Fibroblast of upper back skin (primary cell): ENCODE results near the gene SAMD15.
A peak's percentile ranks its signal among the peaks of the same experiment; 100 is the strongest.
"Not testable (repeated sequence)": the region's sequence is repeated elsewhere in the genome, so short reads cannot be mapped to it uniquely, and the experiment has no call there.

Experiments
- DNase-seq: peaks from one replicate; pipeline ENCODE4 v3.0.0-alpha.2; 2013

Gene SAMD15

DNA sequence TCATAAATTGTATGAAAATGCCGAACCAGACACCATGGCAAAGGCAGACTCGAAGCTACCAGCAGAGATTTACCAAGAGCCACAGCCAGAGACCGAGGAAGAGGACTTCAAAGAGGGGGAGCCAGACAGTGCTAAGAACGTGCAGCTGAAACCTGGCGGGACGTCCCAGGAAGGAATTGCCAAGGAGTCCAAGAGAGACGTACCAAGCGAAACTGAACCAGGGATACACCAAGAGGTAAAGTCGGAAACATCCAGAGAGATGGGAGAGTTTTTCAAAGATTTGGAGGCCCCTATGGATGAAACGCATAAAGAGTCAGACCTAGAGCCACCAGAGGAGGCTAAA lies 294 bp downstream of the SAMD15 start:
- DNase-seq, result no peak

DNA sequence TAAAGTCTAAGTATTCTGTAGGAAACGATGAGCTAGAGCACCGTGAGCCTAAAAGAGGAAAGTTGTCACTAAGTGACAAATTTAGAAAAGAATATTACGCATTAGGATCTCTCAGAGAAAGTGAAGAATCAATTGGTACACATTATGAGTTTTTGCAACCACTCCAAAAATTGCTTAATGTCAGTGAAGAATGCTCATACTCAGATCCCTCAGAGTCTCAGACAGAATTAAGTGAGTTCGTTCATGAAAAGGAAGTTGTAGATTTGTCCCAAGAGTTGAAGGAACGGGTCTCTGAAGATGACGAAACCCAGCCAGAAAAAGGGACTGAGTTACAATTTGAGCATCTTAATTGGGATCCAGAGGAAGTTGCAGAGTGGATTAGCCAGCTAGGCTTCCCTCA lies 1.5 kb downstream of the SAMD15 start:
- DNase-seq, result no peak

DNA sequence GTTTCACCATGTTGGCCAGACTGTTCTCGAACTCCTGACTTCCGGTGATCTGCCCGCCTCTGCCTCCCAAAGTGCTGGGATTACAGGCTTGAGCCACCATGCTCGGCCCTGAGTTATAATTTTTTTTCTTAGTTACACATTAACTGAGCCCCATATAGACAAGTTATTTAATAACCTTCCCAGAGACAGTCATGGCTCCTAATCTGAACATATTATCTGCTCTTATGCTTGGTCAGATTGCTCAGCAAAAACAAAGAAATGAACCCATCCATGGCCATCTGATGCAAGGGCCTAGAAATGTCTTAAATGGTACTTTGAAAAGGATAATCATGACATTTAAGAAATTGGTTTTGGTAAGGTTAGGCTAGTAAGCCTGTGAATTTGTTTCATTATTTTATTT lies 13.0 kb downstream of the SAMD15 start:
- DNase-seq, result no peak

DNA sequence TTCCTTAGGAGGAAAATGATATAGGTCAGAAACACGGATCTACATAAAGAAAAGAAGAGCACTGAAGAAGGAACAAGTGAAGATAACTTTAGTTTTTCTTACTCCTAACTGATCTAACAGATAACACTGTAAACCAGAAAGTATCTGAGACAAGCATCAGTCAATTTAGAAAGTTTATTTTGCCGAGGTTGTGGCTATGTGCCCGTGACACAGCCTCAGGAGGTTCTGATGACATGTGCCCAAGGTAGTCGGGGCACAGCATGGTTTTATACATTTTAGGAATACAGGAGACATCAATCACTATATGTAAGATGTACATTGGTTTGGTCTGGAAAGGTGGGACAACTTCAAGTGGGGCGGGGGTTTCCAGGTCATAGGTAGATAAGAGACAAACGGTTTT lies 23.0 kb downstream of the SAMD15 start:
- no peak for DNase-seq

DNA sequence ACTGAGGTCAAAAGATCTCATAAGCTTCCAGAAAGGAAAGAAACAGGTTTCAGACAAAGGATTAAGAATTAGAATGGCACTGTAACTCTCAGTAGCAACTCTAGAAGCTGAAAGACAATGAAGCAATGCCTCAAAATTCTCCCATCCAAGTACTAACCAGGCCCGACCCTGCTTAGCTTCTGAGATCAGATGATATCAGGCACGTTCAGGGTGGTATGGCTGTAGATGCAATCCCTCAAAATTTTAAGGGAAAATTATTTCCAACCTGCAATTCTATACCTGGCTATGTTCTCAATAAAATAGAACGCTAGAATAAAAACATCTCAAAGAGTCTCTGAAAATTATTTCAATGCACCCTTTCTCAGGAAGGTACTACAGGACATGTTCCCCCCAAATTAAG lies 26.6 kb downstream of the SAMD15 start:
- no peak for DNase-seq

DNA sequence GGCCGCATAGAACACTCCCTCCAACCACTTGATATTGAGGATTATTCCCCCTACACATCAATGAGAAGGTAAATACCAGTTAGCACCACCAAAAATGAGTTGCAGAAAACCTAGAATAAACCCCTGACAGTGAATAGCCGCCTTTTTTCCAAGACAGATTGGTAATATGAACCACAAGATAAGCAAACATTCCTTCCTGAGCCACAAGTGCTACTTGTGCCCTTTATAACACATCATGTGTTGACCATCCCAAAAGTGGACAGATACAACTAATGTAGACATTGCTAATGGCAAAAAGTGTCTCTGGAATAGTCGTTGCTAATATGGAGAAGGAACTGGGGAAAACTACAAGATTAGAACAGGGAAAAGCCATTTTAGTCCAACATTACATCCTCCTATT lies 28.9 kb downstream of the SAMD15 start:
- no peak for DNase-seq

DNA sequence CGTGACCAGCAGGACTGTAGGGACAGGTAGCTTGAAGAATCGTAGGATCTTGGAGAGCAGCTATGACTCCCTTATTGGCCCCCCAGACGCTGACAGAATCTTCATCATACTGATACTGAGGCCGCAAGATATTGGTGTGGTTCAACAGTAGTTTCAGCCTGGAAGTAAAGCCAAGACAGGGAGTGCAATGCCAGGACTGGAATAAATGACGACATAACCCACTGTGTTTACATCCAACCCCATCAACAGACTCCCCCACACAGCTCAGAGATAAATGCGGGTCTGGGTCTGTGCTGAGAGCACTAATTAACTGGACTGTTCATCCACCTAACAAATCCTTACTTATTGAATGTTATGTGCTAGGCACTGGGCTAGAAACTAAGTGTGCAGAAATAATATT lies 29.5 kb downstream of the SAMD15 start:
- DNase-seq, result no peak

DNA sequence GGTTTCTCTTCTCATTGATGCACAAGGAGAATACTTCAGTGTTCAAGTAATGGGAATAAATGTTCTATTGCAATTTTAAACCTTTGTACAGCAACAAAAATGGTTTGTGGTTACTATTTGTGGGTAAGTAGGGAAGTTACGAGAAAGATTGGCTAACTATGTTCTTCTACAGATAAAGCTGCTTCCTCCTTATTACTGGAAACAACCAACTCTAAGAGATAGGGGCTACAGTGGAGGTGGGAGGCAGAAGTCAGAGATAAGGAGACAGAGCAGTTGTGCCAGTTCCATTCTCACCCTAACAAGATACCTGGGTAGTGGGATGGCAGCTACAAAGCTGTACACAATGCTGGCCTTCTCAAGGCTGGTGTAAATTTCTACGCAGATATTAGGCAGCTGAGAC lies 30.0 kb downstream of the SAMD15 start:
- DNase-seq, result no peak

DNA sequence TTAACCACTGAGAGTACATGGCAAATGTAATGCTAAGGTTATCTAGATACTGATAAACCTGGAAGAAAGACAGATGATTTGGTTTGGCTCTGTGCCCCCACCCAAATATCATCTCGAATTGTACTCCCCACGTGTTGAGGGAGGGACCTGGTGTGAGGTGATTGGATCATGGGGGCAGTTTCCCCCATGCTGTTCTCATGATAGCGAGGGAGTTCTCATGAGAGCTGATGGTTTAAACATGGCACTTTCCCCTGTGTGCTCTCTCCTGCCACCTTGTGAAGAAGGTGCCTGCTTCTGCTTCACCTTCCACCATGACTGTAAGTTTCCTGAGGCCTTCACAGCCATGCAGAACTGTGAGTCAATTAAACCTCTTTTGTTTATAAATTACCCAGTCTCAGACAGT lies 32.0 kb downstream of the SAMD15 start:
- DNase-seq, result no peak

DNA sequence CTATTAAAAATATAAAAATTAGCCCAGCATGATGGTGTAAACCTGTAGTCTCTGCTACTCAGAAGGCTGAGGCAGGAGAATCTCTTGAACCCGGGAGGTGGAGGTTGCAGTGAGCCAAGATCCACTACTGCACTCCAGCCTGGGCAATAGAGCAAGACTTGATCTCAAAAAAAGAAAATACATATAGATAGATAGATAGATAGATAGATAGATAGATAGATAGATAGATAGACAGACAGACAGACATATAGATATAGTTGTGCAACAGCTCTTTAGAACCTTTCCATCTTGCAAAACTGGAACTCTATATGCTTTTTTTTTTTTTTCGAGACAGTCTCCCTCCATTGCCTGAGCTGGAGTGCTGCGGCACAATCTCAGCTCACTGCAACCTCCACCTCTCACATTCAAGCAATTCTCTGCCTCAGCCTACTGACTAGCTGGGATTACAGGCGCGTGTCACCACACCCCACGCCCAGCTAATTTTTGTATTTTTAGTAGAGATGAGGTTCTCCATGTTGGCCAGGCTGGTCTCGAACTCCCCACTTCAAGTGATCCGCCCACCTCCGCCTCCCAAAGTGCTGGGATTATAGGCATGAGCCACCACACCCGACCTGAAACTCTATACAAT lies 38.3 kb downstream of the SAMD15 start:
- not testable (repeated sequence) for DNase-seq

DNA sequence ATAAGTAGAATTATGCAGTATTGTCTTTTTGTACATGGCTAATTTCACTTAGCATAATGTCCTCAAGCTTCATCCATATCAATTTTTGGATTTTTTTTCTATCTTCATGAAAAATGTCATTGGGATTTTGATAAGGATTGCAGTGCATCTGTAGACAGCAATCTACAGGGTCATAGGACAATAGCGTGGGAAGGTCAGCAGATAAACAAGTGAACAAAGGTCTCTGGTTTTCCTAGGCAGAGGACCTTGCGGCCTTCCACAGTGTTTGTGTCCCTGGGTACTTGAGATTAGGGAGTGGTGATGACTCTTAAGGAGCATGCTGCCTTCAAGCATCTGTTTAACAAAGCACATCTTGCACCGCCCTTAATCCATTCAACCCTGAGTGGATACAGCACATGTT lies 38.9 kb downstream of the SAMD15 start:
- DNase-seq, result not testable (repeated sequence)

DNA sequence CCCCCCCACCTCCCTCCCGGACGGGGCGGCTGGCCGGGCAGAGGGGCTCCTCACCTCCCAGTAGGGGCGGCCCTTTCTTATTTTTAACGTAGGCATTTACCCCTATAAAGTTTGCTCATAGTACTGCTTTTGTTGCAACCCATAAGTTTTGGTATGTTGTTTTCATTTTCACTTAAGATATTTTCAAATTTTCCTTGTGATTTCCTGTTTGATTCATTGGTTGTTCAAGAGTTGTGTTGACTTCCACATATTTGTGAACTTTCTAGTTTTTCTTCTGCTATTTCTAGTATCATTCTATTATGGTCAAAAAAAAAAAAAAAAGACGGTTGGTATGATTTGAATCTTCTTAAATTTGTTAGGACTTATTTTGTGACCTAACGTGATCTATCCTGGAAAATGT lies 39.7 kb downstream of the SAMD15 start:
- no peak for DNase-seq

DNA sequence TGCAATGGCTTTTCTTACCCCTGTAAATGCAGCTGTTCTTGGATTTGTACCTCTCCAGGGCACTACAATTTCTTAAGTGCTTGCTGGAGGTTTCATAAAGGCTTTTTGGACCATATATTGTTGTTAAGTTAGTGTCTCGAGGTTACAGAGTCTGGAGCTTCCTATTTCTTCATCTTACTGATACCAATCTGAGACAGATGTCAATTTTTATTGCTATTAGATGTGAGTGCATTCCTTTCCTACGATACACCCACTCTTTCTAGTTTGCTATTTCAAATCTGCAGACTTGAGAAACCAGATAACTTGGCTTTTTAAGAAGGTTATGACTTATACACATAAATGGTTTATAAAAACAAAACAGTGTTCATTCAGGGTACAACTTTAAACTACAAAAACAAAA lies 44.0 kb downstream of the SAMD15 start:
- peak; percentile 43 for DNase-seq

DNA sequence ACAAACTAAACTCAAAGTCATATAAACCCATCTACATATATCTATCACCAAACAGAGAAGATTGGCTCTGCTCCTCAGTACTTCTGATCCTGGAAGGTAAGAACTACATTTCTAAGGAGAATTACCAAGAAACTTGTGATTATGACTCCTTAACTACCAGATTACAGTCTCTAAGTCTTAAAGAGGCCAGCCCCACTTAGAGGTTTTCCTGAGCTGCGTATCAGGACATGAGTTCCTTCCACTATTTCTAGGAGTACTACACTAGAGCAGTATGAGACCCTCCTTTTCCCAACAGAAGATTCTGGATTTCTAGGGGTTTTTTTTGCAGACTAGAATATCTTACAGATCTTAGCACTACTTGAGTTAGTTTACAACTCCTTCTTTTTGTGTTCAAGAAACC lies 46.2 kb downstream of the SAMD15 start, which contains the start of gene NOXRED1:
Gene NOXRED1 (minus strand): TSS at position 101 of the 400 bp plus-strand sequence. CDS start 634 bp downstream, outside the sequence.
- no peak for DNase-seq

DNA sequence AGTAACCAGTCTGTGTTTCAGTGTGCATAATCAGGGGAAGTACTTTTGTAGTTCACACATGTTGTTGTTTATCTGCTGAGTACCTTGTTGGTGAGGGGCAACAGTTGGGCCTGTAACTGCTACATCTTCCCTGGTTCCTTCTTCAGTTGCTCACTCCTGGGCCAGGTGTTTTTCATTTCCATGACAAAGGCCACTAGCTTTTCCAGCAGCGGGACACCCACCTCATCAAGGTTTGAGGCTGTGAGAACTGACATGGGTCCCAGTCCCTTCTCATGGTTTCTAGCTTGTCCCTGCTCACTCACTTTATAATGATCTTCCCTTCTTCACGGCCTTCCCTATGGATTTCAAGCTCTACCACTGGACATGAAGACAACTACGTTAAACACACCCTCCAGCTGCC lies 47.7 kb downstream of the SAMD15 start:
- DNase-seq, result no peak

DNA sequence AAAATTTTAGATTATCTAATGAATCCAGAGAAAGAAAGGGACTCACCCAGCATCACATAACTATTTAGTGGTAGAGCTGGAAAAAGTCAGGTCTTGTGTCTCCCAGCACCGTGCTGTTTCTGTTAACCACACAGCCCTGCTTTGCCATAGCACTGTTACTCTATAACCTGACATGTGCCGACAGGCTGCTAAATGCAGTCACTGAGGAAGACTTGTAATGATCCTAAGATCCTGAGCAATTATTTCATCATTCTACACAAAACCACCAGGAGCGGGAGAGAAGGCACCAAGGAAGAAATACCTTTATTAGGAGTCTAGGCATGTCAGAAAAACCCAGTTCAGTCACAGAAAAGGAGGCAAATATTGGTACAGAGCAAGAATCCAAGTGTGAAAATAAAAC lies 49.2 kb downstream of the SAMD15 start:
- no peak for DNase-seq

DNA sequence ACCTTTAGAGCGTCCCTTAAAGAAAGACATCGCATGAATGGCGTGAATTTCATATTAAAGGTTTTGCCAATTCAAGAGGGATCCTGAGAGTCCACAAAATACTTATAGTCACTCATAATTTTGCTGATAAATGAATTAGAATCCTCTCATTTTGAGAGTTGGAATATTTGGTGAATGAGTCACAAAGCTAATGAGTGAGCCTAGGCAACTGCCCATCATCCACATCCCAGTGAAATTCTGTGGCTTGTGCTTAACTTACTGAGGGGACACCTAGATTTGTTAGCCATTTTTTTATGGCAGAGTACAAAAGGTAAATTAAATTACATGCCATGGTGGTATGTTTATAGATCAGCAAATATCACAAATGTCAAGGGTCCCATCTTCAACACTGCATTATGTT lies 58.9 kb downstream of the SAMD15 start:
- peak; percentile 22 for DNase-seq

DNA sequence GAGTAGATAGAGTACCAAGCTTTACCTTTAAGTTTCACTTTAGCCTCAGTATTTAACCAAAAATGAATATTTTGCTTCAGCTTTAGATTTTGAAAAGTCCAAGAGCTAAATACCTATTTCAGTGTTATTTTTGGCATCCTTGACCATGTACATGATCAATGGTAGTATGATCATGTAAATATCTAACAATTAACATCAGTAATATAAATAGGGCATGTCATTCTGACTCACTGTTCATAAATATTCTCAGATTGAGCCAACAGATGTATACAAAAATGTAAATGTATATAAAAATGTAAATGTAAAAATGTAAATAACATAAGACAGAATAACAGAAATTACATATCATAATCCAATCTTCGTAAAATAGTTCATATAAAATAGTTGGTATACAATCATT lies 61.4 kb downstream of the SAMD15 start:
- no peak for DNase-seq

DNA sequence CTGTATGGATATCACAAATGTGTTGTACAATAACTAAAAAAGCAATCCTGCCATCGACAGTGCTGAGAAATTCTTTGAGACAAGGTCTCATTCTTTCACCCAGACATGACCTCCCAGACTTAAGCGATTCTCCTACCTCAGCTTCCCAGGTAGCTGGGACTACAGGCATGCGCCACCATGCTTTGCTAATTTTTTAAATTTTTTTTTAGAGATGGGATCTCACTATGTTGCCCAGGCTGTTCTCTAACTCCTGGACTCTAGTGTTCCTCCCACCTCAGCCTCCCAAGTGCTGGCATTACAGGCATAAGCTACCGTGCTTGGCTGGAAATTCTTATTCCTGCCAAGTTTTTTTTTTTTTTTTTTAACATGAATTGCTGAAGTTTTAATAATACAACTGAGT lies 62.7 kb downstream of the SAMD15 start:
- DNase-seq, result no peak
